Astrocyte (in vitro differentiated cells and primary cell): ENCODE data around the gene SHC1.

Source experiments
- CTCF ChIP-seq: IDR thresholded peaks from 2 replicates; pipeline ENCODE4 v1.5.1; 2011; ENCODE audit warnings: low read depth, mild to moderate bottlenecking, inconsistent platforms, low read length, moderate library complexity; ENCODE audit not compliant: insufficient read depth
- EZH2 ChIP-seq: IDR thresholded peaks from 2 replicates; pipeline ENCODE4 v1.6.1; 2012; ENCODE audit warnings: mild to moderate bottlenecking, low read length, inconsistent platforms; ENCODE audit not compliant: insufficient read depth

GRCh38 chr1:155009742-155010141 is 39.2 kb upstream of the SHC1 start:
- TF ChIP-seq CTCF (no peak), EZH2 (no peak)
